Measurements from ENCODE around the gene GOLGA8F. TPM values are rescaled to one million over a fixed set of nuclear protein-coding genes. Genes with fewer than 3 reads are reported as not detected.
"Not testable (repeated sequence)": the region's sequence is repeated elsewhere in the genome, so short reads cannot be mapped to it uniquely, and the experiment has no call there.

Gene GOLGA8F
- total RNA-seq: not detected in 2 replicates

DNA sequence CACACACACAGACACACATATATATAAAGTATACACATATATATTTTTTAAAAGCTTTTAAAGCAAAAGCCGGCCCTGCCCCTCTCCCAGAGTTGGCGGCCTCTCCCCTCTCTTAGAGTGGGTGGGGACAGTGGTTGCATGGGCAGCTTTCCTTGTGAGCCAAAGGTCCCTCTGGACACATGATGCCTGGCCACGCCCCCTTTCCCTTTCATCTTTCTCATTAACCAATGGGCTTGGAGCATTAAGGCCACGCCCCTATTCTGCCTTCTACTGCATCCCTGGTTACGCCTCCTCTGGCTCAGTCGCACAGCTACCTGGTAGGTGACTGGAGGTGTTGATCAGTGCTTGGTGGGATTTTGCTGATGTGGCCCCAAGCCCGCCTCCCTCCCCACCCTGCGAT is at the start of gene GOLGA8F:
GOLGA8F (plus strand) TSS at position 301 of the 400 bp plus-strand sequence; CDS start at position 399, 98 bp downstream.
- not testable (repeated sequence) for DNase-seq (ENCODE audit: low read depth in 2 of 2)

- DNase-seq (ENCODE audit: low read depth in 2 of 2): not testable (repeated sequence)
Observed at GRCh38 chr15:28357984-28358383, 20.5 kb upstream of the GOLGA8F start, which contains the start of gene GOLGA6L24. TSS of gene GOLGA6L24 (minus strand) at chr15:28358084. CDS start at chr15:28358023, 61 bp downstream.

DNA sequence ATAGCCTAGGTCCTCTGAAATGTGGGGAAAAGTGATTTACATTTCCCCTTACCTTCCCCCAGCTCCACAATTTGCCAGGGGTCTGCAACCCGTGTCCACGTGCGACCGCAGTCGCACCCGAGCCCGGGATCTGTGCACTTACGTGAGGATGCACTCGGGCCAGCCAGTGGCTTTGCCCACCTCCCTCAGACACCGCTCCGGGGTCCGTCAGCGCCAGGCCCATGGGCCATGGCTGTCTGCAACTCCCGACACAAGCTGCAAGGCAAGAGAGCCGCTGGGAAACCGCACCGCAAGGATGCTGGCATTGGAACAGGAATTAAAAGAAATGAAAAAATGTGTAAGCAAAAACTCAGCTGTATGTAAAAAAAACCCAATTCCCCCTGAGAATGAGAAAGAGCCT is 13.0 kb upstream of the GOLGA8F start:
- DNase-seq (ENCODE audit: low read depth in 2 of 2): not testable (repeated sequence)

DNA sequence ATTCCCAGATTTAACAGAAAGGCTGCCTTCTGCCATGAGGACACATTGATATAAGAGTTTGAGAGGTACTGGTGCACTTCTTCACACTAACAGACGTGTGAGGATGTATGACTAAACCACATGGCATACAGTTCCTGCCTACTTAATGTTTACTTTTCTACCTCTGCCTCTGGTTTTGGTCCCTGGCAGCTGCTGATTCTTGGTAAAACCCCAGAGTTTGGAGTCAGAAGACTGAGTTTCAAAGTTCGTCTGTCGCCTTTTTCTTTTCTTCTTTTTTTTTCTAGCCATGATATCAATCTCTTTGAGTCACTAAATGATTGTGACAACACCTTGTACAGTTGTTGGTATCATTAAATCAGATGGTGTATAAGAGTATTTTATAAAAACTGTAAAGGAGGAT is 1.6 kb downstream of the GOLGA8F start:
- not testable (repeated sequence) for DNase-seq (ENCODE audit: low read depth in 2 of 2)

GRCh38 chr15:28396022-28396421 is 17.6 kb downstream of the GOLGA8F start:
- not testable (repeated sequence) for DNase-seq (ENCODE audit: low read depth in 2 of 2)

GRCh38 chr15:28402774-28403435 is 24.4 kb downstream of the GOLGA8F start:
- DNase-seq (ENCODE audit: low read depth in 2 of 2): not testable (repeated sequence)

- DNase-seq (ENCODE audit: low read depth in 2 of 2): peak in 1 of 2 donors; percentile 0
Observed at GRCh38 chr15:28420470-28420869, 42.0 kb downstream of the GOLGA8F start.

DNA sequence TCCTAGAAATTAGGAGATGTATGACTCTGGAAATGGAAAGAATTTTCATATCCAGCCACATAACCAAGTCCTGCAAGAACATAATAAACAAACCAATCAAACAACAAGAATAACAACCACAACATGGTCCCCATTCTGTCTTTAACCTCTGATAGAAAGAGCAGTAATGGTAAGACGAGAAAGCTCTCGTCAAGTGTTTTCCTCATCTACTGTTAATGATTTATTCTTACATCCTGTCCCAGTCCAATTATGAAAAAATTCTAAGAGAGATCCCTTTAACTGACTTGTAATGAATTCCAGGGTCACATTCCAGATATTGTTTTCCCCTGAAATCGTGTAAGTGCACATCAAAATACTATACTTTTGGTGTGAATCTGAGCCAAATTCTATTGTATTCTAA is 57.1 kb downstream of the GOLGA8F start:
- DNase-seq (ENCODE audit: low read depth in 2 of 2): not testable (repeated sequence)

Other genes starting within 250 kb of the GOLGA8F start
- 36.0 and 48.6 TPM in 2 replicates for gene HERC2, start 56.5 kb upstream of the GOLGA8F start, total RNA-seq
- not detected in 2 replicates for gene GOLGA6L24, start 20.6 kb upstream of the GOLGA8F start, total RNA-seq
- gene GOLGA8G, start 154.3 kb downstream of the GOLGA8F start, total RNA-seq: not detected in 2 replicates
- not detected in 2 replicates for gene GOLGA6L25, start 174.9 kb downstream of the GOLGA8F start, total RNA-seq